K562 (cell line): ENCODE results near the gene ERVK3-1.

Source experiments
- AFF4 ChIP-seq: sonication (generic); formaldehyde crosslinking; IDR thresholded peaks from 2 replicates; pipeline ENCODE4 v1.8.0; 2023; ENCODE audit warnings: mild to moderate bottlenecking, missing genetic modification reagents
- CTCF ChIP-seq, 3 experiments: IDR thresholded peaks in 2 of 3; conservative IDR thresholded peaks in 1 of 3; 2 replicates each; pipeline ENCODE4 v1.5.1; 2011 to 2012; ENCODE audit warnings: low read length in 3 of 3, mild to moderate bottlenecking in 3 of 3, control low read depth in 2 of 3, improper control_type of control experiment in 1 of 3, inconsistent platforms in 1 of 3, low read depth in 1 of 3, mixed read lengths in 1 of 3, moderate library complexity in 1 of 3; ENCODE audit not compliant: insufficient read depth in 2 of 3
- FOXM1 ChIP-seq, 2 experiments: fragments of 450-650 bp in 1 of 2; sonication (generic) in 1 of 2; formaldehyde crosslinking in 1 of 2; IDR thresholded peaks; 2 replicates each; pipeline versions ENCODE4 v1.6.1 to v1.9.0; 2017 to 2022; ENCODE audit warnings: low read depth in 2 of 2, mild to moderate bottlenecking in 2 of 2, missing genetic modification reagents in 1 of 2, moderate library complexity in 1 of 2
- FOXO4 ChIP-seq: fragments of 450-650 bp; formaldehyde crosslinking; IDR thresholded peaks from 2 replicates; pipeline ENCODE4 v1.4.0; 2020; ENCODE audit warnings: mild to moderate bottlenecking, moderate library complexity
- HNRNPUL1 ChIP-seq: fragments of 200-400 bp; formaldehyde crosslinking; IDR thresholded peaks from 2 replicates; pipeline ENCODE4 v1.6.1; 2017; ENCODE audit warnings: low read length
- POLR2A ChIP-seq: fragments of 450-650 bp; conservative IDR thresholded peaks from 2 replicates; pipeline ENCODE4 v1.6.1; 2016
- SNIP1 ChIP-seq: fragments of 450-650 bp; IDR thresholded peaks from 2 replicates; pipeline ENCODE4 v1.7.1; 2017; ENCODE audit warnings: low read depth, mild to moderate bottlenecking
- SPI1 ChIP-seq: IDR thresholded peaks from 2 replicates; pipeline ENCODE4 v1.6.1; 2011; ENCODE audit warnings: low read depth, low read length, control low read depth, borderline replicate concordance
- SRSF9 ChIP-seq: fragments of 200-400 bp; formaldehyde crosslinking; IDR thresholded peaks from 2 replicates; pipeline ENCODE4 v1.6.1; 2017; ENCODE audit warnings: low read depth, low read length, borderline replicate concordance
- TAF1 ChIP-seq: IDR thresholded peaks from 2 replicates; pipeline ENCODE4 v1.6.1; 2011; ENCODE audit warnings: mild to moderate bottlenecking, low read length, moderate library complexity; ENCODE audit not compliant: insufficient read depth, control insufficient read depth, severe bottlenecking; ENCODE audit errors: extremely low read depth
- TCF7L2 ChIP-seq: fragments of 150-350 bp; IDR thresholded peaks from 2 replicates; pipeline ENCODE4 v1.6.1; 2016; ENCODE audit warnings: low read depth, mild to moderate bottlenecking, low read length, moderate library complexity
- ZBTB33 ChIP-seq: sonication (generic); formaldehyde crosslinking; IDR thresholded peaks from 2 replicates; pipeline ENCODE4 v1.8.1; 2023; ENCODE audit warnings: mild to moderate bottlenecking, missing genetic modification reagents
- TF ChIP-seq, protein P1 (sequence below): sonication (generic); formaldehyde crosslinking; IDR thresholded peaks from 2 replicates; pipeline ENCODE4 v1.8.0; 2023; ENCODE audit warnings: mild to moderate bottlenecking, missing genetic modification reagents

DNA sequence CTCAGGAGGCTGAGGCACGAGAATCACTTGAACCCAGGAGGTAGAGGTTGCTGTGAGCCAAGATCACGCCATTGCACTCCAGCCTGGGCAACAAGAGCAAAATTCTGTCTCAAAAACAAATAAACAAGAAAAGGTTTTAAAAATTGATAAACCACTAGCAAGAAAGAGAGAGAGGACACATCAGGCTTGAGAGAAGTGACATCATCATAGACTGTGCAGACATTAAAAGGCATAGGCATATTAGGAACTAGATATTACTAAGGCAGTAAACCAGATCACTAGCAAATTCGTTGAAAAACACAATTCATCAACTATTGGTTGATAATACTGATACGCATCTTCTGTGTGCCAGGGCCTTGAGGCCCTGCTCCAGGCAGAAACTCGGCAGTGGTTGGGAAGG, 40.4 kb downstream of the ERVK3-1 start:
- TF ChIP-seq ZBTB33 (CRISPR knock-in tag) (no peak), AFF4 (CRISPR knock-in tag) (no peak), SPI1 (no peak), HNRNPUL1 (no peak), TCF7L2 (no peak), TAF1 (no peak), CTCF (IDR thresholded peaks at IDR 0.05 in 2 of 3, conservative IDR thresholded peaks at IDR 0.05 in 1 of 3; ENCODE audit: insufficient read depth in 2 of 3, low read depth in 1 of 3, low read length in 3 of 3) (no peak), SRSF9 (no peak), FOXM1 (IDR thresholded peaks at IDR 0.05; ENCODE audit: low read depth) (no peak), FOXM1 (CRISPR knock-in tag; IDR thresholded peaks at IDR 0.05; ENCODE audit: low read depth) (no peak), POLR2A (no peak), FOXO4 (CRISPR knock-in tag) (no peak), SNIP1 (no peak)
- TF ChIP-seq, protein P1, sequence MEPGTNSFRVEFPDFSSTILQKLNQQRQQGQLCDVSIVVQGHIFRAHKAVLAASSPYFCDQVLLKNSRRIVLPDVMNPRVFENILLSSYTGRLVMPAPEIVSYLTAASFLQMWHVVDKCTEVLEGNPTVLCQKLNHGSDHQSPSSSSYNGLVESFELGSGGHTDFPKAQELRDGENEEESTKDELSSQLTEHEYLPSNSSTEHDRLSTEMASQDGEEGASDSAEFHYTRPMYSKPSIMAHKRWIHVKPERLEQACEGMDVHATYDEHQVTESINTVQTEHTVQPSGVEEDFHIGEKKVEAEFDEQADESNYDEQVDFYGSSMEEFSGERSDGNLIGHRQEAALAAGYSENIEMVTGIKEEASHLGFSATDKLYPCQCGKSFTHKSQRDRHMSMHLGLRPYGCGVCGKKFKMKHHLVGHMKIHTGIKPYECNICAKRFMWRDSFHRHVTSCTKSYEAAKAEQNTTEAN (CRISPR knock-in tag), result no peak
